ENCODE measurements around the gene SH3D21.

The SH3D21 gene

GRCh38 chr1:36330940-36331339, 24.8 kb downstream of the SH3D21 start:
- DNase-seq (ENCODE audit: low spot score) = no peak

DNA sequence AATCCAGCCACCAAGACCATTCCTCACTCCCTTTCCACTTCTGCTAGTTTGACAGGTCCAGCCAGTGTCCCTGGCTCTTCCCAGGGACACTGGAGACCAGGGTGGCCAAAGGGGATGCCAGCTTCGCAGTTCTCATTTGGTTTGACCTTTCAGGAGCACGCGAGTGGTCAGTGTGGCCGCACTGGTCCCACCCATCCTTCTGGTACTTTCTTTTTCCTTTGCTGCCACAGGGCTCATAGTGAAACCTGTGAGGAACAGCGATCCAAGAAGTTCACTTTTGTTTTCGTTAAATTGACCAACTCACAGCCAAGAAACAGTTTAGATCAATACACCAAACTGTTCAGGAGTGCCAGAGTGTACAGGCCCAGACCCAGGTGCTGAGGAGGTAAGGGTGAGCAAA, 31.7 kb downstream of the SH3D21 start:
- DNase-seq (ENCODE audit: low spot score) = no peak

GRCh38 chr1:36339215-36339614, 33.0 kb downstream of the SH3D21 start:
- no peak for DNase-seq (ENCODE audit: low spot score)

GRCh38 chr1:36339615-36340014, 33.4 kb downstream of the SH3D21 start:
- no peak for DNase-seq (ENCODE audit: low spot score)

GRCh38 chr1:36341626-36342320, 35.6 kb downstream of the SH3D21 start:
- DNase-seq (ENCODE audit: low spot score) = no peak

DNA sequence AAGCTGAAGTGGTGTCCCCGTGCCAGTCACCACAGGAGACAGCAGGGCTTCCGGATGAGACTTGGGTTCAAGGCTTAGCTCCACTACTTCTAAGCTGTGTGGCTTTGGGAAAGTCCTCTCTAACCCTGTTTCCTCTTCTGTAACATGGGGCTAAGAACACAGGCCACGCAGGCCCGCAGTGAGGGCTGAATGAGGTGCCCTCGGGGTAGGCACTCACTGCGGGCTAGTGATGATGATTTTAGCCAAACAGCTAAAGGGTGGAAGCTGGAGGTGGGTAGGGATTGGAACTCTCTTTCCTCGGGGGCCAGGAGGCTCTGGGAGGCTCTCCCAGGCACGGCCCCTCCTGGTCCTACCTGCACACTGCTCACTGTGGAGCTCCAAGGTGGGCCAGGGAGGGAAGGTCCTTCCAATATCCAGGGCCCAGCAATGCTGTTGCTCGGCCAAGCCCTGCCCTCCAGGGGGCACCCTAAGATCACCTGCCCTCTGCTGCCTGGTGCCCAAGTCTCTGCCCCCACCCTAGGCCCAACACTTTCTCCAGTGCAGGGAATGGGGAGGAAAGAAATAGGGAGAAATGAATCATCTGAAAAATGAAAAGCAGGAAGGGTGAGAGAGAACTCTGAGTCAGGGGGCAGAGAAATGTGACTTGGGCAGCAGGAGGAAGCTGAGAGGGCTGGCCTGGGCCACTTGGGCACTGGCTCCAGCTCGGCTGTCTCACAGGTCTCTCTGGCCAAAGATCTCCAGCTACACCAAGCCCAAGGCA, 36.4 kb downstream of the SH3D21 start:
- DNase-seq (ENCODE audit: low spot score) = peak; percentile 57

- DNase-seq (ENCODE audit: low spot score) = no peak
Measured at GRCh38 chr1:36343651-36344394, 37.7 kb downstream of the SH3D21 start.

DNA sequence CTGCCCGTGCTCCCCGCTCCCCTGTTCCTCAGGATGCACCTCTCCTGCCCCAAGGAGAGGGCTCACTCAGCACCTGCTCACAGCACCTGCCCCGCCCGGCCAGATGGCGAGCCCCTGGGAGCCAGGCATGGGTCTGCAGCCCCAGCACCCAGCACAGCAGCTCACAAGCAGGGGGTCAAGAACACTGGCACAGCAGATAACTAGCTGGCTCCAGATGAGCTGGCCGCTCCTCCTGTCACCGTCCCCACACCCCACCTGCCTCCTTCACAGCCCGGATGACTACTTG, 38.2 kb downstream of the SH3D21 start:
- DNase-seq (ENCODE audit: low spot score) = no peak

- no peak for DNase-seq (ENCODE audit: low spot score)
Measured at GRCh38 chr1:36345353-36345752, 39.2 kb downstream of the SH3D21 start.

GRCh38 chr1:36346741-36347370, 40.7 kb downstream of the SH3D21 start:
- no peak for DNase-seq (ENCODE audit: low spot score)

DNA sequence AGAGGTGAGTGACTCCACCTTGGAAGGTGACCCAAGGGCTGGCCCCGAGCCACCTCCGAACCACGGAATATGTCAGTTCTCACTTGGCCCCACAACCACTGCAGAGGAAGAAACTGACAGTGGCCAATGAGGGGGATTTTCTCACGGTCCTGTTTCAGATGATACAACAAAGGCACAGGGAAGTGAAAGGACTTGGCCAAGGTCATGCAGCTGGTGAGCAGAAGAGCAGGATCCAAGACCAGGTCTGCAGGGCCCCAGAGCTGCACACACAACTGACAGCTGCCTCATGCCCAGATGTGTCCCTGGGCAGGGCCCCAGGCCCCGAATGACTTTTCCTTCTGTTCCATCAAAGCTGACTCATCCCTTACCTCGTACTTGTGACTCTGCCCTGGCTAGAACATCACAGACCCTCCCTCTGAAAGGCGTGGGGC, 43.1 kb downstream of the SH3D21 start:
- no peak for DNase-seq (ENCODE audit: low spot score)

DNA sequence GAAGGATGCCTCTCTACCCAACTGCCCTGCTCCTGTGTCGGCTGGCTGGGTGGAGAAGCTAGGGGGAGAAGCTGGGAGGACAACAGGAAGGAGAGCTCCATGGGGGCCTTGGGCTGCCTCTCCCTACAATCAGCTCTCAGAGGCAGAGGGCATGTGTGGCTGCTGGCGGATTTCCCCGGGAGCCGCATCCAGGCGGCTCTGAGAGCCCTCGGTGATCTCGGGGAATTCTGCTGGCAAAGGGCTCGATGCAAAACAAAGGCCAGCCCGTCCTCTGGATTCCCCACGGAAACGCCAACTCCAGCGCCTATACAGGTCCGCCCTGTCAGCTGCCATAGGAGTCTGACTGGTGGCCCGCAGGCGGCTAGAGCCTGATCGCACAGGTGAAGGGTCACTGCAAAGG, 43.7 kb downstream of the SH3D21 start:
- DNase-seq (ENCODE audit: low spot score) = no peak

DNA sequence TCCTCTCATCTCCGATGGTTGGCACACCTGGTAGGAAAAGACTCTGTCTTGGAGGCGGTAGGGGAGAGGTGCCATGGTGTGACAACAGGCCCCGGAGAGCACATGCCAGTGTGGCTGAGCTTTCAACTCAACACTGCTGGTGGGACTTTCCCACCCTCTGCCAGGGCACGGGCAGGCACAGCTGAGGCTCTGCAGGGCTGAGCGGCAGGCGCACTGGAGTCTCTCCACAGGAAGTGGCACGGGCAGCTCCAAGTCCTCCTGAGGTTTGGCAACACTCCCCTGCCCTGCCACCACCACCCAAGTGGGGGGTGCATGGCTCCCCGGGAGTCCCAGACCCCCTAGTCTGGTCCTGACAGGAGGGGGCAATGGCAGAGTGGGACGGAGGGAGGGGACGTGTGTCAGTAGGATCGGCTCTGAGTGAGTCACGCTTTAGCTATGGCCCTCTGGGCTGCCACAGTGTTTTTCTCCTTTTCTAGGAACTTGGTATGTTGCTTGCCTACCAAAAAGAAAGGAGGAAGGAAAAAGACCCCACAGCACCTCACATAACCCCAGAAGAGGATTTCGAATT, 44.6 kb downstream of the SH3D21 start:
- peak; percentile 21 for DNase-seq (ENCODE audit: low spot score)

DNA sequence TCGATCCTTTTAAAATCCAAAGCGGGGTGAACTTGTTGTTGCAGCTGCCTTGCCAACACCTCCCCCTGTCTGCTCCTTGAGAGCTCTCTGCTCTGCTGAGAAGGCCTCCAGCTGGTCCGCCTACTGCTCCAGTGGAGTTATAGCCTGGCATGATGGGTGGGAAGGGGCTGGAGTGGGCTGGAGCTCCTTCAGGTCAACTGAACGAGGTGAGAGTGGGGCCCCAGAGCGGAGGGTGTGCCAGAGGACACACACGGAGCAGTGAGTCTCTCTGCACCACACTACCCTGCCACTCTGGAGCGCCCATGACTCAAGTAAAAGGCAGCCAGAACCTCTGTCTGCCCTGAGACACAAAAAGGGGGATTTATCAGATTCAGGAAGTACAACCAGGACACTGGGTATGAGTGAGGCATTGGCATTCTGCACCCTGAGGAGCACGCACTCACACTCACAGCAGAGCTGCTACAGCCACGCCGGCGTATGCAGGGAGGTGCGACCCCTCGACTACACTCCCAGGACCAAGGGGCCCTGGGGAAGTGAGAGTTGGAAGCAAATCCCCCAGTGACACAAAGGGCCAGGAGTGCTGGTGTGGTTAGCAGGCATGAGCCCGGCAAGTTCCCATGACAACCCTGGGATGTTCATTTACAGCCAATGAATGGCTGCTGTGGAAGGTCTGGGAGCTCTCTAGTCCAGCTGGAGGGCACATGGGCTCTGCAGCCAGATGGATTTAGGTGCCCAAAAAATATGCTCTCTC, 45.2 kb downstream of the SH3D21 start:
- DNase-seq (ENCODE audit: low spot score) = peak; percentile 45

GRCh38 chr1:36352125-36352909, 46.1 kb downstream of the SH3D21 start:
- DNase-seq (ENCODE audit: low spot score) = no peak

- DNase-seq (ENCODE audit: low spot score) = no peak
Measured at GRCh38 chr1:36352910-36353878, 47.0 kb downstream of the SH3D21 start.

DNA sequence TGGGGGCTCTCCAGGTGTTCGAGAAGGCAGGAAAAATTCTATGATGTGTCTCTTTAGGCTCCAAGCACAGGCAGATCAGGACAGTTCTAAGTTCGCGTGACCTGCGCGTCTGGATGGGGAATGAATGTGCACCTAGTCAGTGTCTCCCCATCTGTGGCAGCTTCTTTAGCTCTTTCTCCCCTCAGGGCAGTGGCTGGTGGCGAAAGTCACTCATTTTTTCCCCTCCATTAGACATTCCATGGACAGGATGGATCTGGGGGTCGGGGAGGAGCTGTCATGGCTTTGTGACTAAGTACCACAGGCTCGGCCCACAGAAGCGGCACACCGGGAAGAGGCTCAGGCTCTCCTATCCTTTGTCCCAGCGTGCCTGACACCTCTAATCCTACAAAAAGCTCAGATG, 48.3 kb downstream of the SH3D21 start:
- DNase-seq (ENCODE audit: low spot score) = no peak

DNA sequence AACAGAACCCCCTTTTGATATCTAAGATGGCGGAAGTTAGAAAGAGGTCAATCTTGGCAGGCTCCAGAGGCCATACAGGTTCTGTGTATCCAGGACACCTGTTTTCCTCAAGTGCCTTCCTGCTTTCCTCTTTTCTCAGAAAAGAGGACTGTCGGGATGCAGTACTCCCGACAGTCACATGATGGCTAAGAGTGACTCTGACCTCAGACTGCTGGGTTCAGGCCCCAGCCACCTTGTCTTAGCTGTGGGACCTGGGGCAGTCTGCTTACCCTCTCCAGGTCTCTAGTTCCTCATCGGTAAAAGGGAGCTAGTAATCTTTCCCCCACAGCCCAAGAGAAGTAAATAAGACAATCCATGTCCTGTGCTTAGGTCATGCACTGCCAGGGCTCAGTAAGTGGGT, 49.6 kb downstream of the SH3D21 start:
- no peak for DNase-seq (ENCODE audit: low spot score)

DNA sequence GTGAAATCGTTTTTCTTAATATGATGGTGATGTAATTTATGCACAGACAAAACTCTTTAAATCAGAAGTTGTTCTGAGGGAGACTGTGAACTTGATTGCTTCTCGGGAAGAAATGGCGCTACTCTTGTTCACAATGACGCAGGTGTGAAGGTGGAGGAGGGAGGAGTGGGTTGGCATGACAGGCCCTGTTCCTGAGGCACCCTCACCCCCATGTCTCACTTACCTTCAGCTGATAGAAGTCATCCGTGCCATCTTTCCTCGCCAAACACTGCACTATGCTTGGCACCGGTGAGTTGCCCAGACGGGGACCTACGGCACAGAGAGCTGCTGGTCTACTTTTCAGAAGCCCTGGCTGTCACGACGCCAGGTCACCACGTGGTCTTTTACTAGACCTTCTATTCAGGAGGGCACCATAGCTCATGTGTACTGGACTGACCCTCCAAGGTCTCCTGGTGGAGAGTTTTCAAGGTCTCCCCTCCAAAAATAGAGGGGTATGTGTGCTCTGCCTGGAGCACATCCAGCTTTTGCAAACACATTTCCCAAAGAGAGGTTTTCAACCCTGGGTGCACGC, 52.4 kb downstream of the SH3D21 start:
- DNase-seq (ENCODE audit: low spot score) = no peak
